H9 (cell line): ENCODE measurements around the gene RAB4B. TPM values are rescaled to one million over a fixed set of nuclear protein-coding genes. Genes with fewer than 3 reads are reported as not detected.
"Not testable (repeated sequence)": the region's sequence is repeated elsewhere in the genome, so short reads cannot be mapped to it uniquely, and the experiment has no call there.

Source experiments
- DNase-seq: peaks from one replicate; pipeline ENCODE4 v3.0.0-alpha.2; 2017
- H2AFZ ChIP-seq: one replicate; pipeline ENCODE4 v1.6.1; 2013; ENCODE audit warnings: mild to moderate bottlenecking, low read length, control low read depth, moderate library complexity
- H2AK5ac ChIP-seq: 2 replicates; pipeline ENCODE4 v1.6.1; 2013; ENCODE audit warnings: low read length, control low read depth, mixed read lengths; ENCODE audit not compliant: insufficient read length
- H2BK120ac ChIP-seq: one replicate; pipeline ENCODE4 v1.6.1; 2013; ENCODE audit warnings: low read depth, mild to moderate bottlenecking, low read length, control low read depth, inconsistent platforms; ENCODE audit not compliant: poor library complexity, severe bottlenecking
- H2BK12ac ChIP-seq: 2 replicates; pipeline ENCODE4 v1.6.1; 2013; ENCODE audit warnings: low read length, control low read depth, mixed read lengths, low read depth; ENCODE audit not compliant: insufficient read length
- H2BK15ac ChIP-seq: 2 replicates; pipeline ENCODE4 v1.6.1; 2013; ENCODE audit warnings: low read depth, low read length, control low read depth
- H2BK20ac ChIP-seq: one replicate; pipeline ENCODE4 v1.6.1; 2013; ENCODE audit warnings: low read depth, mild to moderate bottlenecking, low read length, control low read depth, inconsistent platforms; ENCODE audit not compliant: poor library complexity, severe bottlenecking
- H2BK5ac ChIP-seq: 2 replicates; pipeline ENCODE4 v1.6.1; 2013; ENCODE audit warnings: low read length, control low read depth, mixed read lengths; ENCODE audit not compliant: insufficient read length
- H3K14ac ChIP-seq: 2 replicates; pipeline ENCODE4 v1.6.1; 2013; ENCODE audit warnings: low read length, control low read depth; ENCODE audit not compliant: insufficient read depth
- H3K18ac ChIP-seq: 2 replicates; pipeline ENCODE4 v1.6.1; 2013; ENCODE audit warnings: low read depth, mild to moderate bottlenecking, mixed read lengths, low read length, control low read depth; ENCODE audit not compliant: insufficient read length
- H3K23ac ChIP-seq: 2 replicates; pipeline ENCODE4 v1.6.1; 2013; ENCODE audit warnings: low read length, control low read depth, mixed read lengths, low read depth; ENCODE audit not compliant: insufficient read length
- H3K23me2 ChIP-seq: 2 replicates; pipeline ENCODE4 v1.6.1; 2013; ENCODE audit warnings: low read depth, mild to moderate bottlenecking, mixed read lengths, low read length, control low read depth; ENCODE audit not compliant: insufficient read length, poor library complexity, severe bottlenecking
- H3K27ac ChIP-seq: 2 replicates; pipeline ENCODE4 v1.5.1; 2013; ENCODE audit warnings: low read length, control low read depth, mixed read lengths, low read depth; ENCODE audit not compliant: insufficient read length
- H3K27me3 ChIP-seq: 2 replicates; pipeline ENCODE4 v1.6.1; 2013; ENCODE audit warnings: low read length, control low read depth, inconsistent platforms; ENCODE audit not compliant: insufficient read depth
- H3K4ac ChIP-seq: 2 replicates; pipeline ENCODE4 v1.6.1; 2013; ENCODE audit warnings: low read depth, mild to moderate bottlenecking, control low read depth, inconsistent platforms, low read length, moderate library complexity
- H3K4me1 ChIP-seq: 2 replicates; pipeline ENCODE4 v1.6.1; 2013; ENCODE audit warnings: low read length, control low read depth, inconsistent platforms; ENCODE audit not compliant: insufficient read depth
- H3K4me2 ChIP-seq: 2 replicates; pipeline ENCODE4 v1.6.1; 2013; ENCODE audit warnings: low read length, control low read depth, mixed read lengths; ENCODE audit not compliant: insufficient read length, insufficient read depth
- H3K56ac ChIP-seq: 2 replicates; pipeline ENCODE4 v1.6.1; 2013; ENCODE audit warnings: low read depth, mild to moderate bottlenecking, mixed read lengths, low read length, control low read depth; ENCODE audit not compliant: insufficient read length
- H3K79me1 ChIP-seq: 2 replicates; pipeline ENCODE4 v1.6.1; 2013; ENCODE audit warnings: low read depth, mild to moderate bottlenecking, moderate library complexity, low read length, control low read depth, inconsistent platforms; ENCODE audit not compliant: insufficient read depth, poor library complexity, severe bottlenecking
- H3K79me2 ChIP-seq: 2 replicates; pipeline ENCODE4 v1.6.1; 2013; ENCODE audit warnings: low read length, control low read depth, inconsistent platforms; ENCODE audit not compliant: insufficient read depth
- H3K9ac ChIP-seq: 2 replicates; pipeline ENCODE4 v1.6.1; 2013; ENCODE audit warnings: low read length, control low read depth, mixed read lengths; ENCODE audit not compliant: insufficient read length; ENCODE audit errors: extremely low read depth
- H3K9me3 ChIP-seq: one replicate; pipeline ENCODE4 v1.6.1; 2013; ENCODE audit warnings: low read depth, low read length, inconsistent platforms; ENCODE audit not compliant: control insufficient read depth
- H3T11ph ChIP-seq: one replicate; pipeline ENCODE4 v1.6.1; 2013; ENCODE audit warnings: mild to moderate bottlenecking, low read length, control low read depth, inconsistent platforms
- H4K20me1 ChIP-seq: one replicate; pipeline ENCODE4 v1.6.1; 2013; ENCODE audit not compliant: control insufficient read depth, insufficient read length, insufficient read depth
- H4K5ac ChIP-seq: 2 replicates; pipeline ENCODE4 v1.6.1; 2013; ENCODE audit warnings: low read depth, mild to moderate bottlenecking, mixed read lengths, low read length, control low read depth; ENCODE audit not compliant: insufficient read length
- H4K8ac ChIP-seq: replicated peaks from 2 replicates; pipeline ENCODE4 v1.6.1; 2013; ENCODE audit warnings: low read length, control low read depth, mixed read lengths, low read depth; ENCODE audit not compliant: insufficient read length
- H4K91ac ChIP-seq: 2 replicates; pipeline ENCODE4 v1.6.1; 2013; ENCODE audit warnings: low read depth, mild to moderate bottlenecking, moderate library complexity, mixed read lengths, low read length, control low read depth; ENCODE audit not compliant: insufficient read length
- H3K27ac Mint-ChIP-seq, 3 experiments: 2 replicates in 2 of 3; 3 replicates in 1 of 3; pipeline ENCODE4 v1.8.0; 2020 to 2021; ENCODE audit warnings: mixed read lengths in 3 of 3, mild to moderate bottlenecking in 1 of 3, moderate library complexity in 1 of 3
- H3K27me3 Mint-ChIP-seq: 2 replicates; pipeline ENCODE4 v1.8.0; 2021; ENCODE audit warnings: low read depth, mild to moderate bottlenecking, moderate library complexity, mixed read lengths
- H3K36me3 Mint-ChIP-seq, 3 experiments: 2 replicates in 2 of 3; 3 replicates in 1 of 3; pipeline ENCODE4 v1.8.0; 2020 to 2021; ENCODE audit warnings: low read depth in 3 of 3, mixed read lengths in 3 of 3; ENCODE audit not compliant: insufficient read depth in 1 of 3
- H3K4me1 Mint-ChIP-seq, 2 experiments: 2 replicates each; pipeline ENCODE4 v1.8.0; 2020; ENCODE audit warnings: mixed read lengths in 2 of 2
- H3K4me3 Mint-ChIP-seq, 2 experiments: 2 replicates in 1 of 2; 3 replicates in 1 of 2; pipeline ENCODE4 v1.8.0; 2020 to 2021; ENCODE audit warnings: mild to moderate bottlenecking in 2 of 2, mixed read lengths in 2 of 2, moderate library complexity in 1 of 2
- H3K9me3 Mint-ChIP-seq, 2 experiments: 2 replicates in 1 of 2; 3 replicates in 1 of 2; pipeline ENCODE4 v1.8.0; 2020; ENCODE audit warnings: mild to moderate bottlenecking in 2 of 2, mixed read lengths in 2 of 2, moderate library complexity in 1 of 2
- WGBS: extraction: QIAGEN DNeasy Blood & Tissue Kit; methylation state at CpG from one replicate; pipeline ENCODE4 v1.1.7; 2013; ENCODE audit warnings: missing lambda C conversion rate, low lambda C conversion rate, mixed read lengths; ENCODE audit not compliant: insufficient read length; ENCODE audit errors: extremely low coverage; 5-methylcytosine and 5-hydroxymethylcytosine counted together
- total RNA-seq: library from RNA; stranded (reverse); gene quantifications from 2 replicates; pipeline ENCODE4 v1.2.1, GENCODE V29; 2021
- TF ChIP-seq, protein P1 (sequence below): fragments of 200-600 bp; sonication (generic); conservative IDR thresholded peaks from 3 replicates; pipeline ENCODE4 v1.8.0; 2021; ENCODE audit warnings: antibody characterized with exemption, mild to moderate bottlenecking

The RAB4B gene
- total RNA-seq, 1 experiment from 2014 or later: 26.8 TPM

DNA sequence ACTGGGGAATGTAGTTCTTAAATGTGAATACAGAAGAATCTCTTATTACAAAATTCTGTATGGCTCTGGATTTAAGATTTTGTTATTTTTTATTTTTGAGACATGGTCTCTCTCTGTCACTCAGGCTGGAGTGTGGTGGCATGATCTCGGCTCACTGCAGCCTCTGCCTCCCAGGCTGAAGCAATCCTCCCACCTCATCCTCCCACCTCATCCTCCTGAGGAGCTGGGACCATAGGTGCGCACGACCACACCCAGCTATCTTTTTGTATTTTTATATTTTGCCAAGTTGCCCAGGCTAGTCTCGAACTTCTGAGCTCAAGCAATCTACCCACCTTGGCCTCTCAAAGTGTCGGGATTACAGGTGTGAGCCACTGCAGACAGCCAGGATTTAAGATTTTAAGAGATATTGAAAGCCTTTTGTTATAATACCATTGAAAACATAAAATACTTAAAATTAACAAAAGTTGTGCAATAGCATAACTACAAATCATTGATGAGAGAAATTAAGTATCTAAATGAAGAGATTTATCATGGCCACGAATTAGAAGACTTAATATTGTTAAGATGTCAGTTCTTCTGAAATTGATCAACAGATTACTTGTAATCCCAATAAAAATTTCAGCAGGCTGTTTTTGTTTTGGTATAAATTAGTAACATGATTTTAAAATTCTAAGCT is 58.8 kb downstream of the RAB4B start:
- DNase-seq: no peak
- H3K4me1 Mint-ChIP-seq: no peaks in the 10 kb centered on the region
- H3K56ac ChIP-seq: no peak overlapping the region
- H4K91ac ChIP-seq: no peak overlapping the region
- H2BK5ac ChIP-seq: no peak overlapping the region
- H3K79me2 ChIP-seq: no peaks in the 10 kb centered on the region
- WGBS: no CpG with 5 or more reads among the region's 6 CpGs
- no peak overlapping the region for H3K9ac ChIP-seq
- no peaks in the 10 kb centered on the region for H3K23me2 ChIP-seq
- H2AFZ ChIP-seq: no peak overlapping the region
- no peaks in the 10 kb centered on the region for H3K27me3 ChIP-seq
- TF ChIP-seq, protein P1, sequence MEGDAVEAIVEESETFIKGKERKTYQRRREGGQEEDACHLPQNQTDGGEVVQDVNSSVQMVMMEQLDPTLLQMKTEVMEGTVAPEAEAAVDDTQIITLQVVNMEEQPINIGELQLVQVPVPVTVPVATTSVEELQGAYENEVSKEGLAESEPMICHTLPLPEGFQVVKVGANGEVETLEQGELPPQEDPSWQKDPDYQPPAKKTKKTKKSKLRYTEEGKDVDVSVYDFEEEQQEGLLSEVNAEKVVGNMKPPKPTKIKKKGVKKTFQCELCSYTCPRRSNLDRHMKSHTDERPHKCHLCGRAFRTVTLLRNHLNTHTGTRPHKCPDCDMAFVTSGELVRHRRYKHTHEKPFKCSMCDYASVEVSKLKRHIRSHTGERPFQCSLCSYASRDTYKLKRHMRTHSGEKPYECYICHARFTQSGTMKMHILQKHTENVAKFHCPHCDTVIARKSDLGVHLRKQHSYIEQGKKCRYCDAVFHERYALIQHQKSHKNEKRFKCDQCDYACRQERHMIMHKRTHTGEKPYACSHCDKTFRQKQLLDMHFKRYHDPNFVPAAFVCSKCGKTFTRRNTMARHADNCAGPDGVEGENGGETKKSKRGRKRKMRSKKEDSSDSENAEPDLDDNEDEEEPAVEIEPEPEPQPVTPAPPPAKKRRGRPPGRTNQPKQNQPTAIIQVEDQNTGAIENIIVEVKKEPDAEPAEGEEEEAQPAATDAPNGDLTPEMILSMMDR: no peak
- H2AK5ac ChIP-seq: no peak overlapping the region
- H2BK12ac ChIP-seq: no peak overlapping the region
- no peaks in the 10 kb centered on the region for H3K4me1 ChIP-seq
- no peak overlapping the region for H3K27ac Mint-ChIP-seq
- no peak overlapping the region for H2BK120ac ChIP-seq
- H2BK20ac ChIP-seq: no peak overlapping the region
- no peaks in the 10 kb centered on the region for H3K36me3 Mint-ChIP-seq
- no peak overlapping the region for H3K14ac ChIP-seq
- H3K4me3 Mint-ChIP-seq: no peak overlapping the region
- H3K9me3 ChIP-seq: no peaks in the 10 kb centered on the region
- H3K79me1 ChIP-seq: no peaks in the 10 kb centered on the region
- no peaks in the 10 kb centered on the region for H3K9me3 Mint-ChIP-seq
- no peak overlapping the region for H4K8ac ChIP-seq
- no peak overlapping the region for H3K18ac ChIP-seq
- no peak overlapping the region for H3K4me2 ChIP-seq
- no peak overlapping the region for H2BK15ac ChIP-seq
- H3K23ac ChIP-seq: no peak overlapping the region
- H3T11ph ChIP-seq: no peak overlapping the region
- H4K20me1 ChIP-seq: no peaks in the 10 kb centered on the region
- peaks cover 25% of the 10 kb centered on the region for H3K27me3 Mint-ChIP-seq
- H3K4ac ChIP-seq: no peak overlapping the region
- no peak overlapping the region for H4K5ac ChIP-seq
- no peak overlapping the region for H3K27ac ChIP-seq

DNA sequence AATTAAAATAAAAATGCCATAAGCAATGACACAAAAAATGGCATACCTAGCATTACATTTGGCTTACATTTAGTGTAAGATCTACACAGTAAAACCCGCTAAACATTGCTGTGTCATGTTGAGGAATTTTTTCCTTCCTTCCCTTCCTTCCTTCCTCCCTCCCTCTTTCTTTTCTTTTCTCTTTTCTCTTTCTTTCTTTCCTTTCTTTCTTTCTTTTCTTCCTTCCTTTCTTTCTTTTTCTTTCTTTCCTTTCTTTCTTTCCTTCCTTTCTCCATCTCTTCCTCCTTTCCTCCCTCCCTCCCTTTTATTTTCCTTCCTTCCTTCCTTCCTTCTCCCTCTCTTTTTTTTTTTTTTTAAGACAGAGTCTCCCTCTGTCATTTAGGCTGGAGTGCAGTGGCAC is 60.4 kb downstream of the RAB4B start:
- H3K27me3 ChIP-seq, H3K23ac ChIP-seq, H3K79me1 ChIP-seq, H4K5ac ChIP-seq, H3K4me1 Mint-ChIP-seq, H2AFZ ChIP-seq, H3K9me3 Mint-ChIP-seq, H2BK120ac ChIP-seq, H3K79me2 ChIP-seq, H3K18ac ChIP-seq, H3K4me1 ChIP-seq, H3T11ph ChIP-seq, H2AK5ac ChIP-seq, H3K14ac ChIP-seq, H4K20me1 ChIP-seq, H3K56ac ChIP-seq, H2BK15ac ChIP-seq, H3K36me3 Mint-ChIP-seq, H4K91ac ChIP-seq, H3K27ac ChIP-seq, H3K27ac Mint-ChIP-seq, H3K9me3 ChIP-seq, H4K8ac ChIP-seq, H3K4me3 Mint-ChIP-seq, H3K9ac ChIP-seq, H3K4ac ChIP-seq, DNase-seq, H2BK20ac ChIP-seq, H3K23me2 ChIP-seq, H2BK5ac ChIP-seq, H3K4me2 ChIP-seq, H2BK12ac ChIP-seq: not testable (repeated sequence)
- no CpG with 5 or more reads among the region's 1 CpG for WGBS
- H3K27me3 Mint-ChIP-seq: peaks cover 28% of the 10 kb centered on the region
